Stimulated activated naive CD8-positive, alpha-beta T cell treated with anti-CD3 and anti-CD28 coated beads, Interleukin-15, amount 100 ng/mL, for 72 hours (primary cell): ENCODE results near the gene KCNG2.

Experiments
- ATAC-seq: fragments of 150-1000 bp; cut with Tn5 transposase; 2 replicates; pipeline ENCODE4 v1.10.0; 2021; ENCODE audit warnings: mild to moderate bottlenecking, moderate library complexity
- DNase-seq, 2 donors: peaks; one replicate each; pipeline ENCODE4 v3.0.0; 2021 to 2022
- H3K27ac Mint-ChIP-seq, 2 donors: one replicate each; pipeline ENCODE4 v1.8.0; 2022; ENCODE audit warnings: mild to moderate bottlenecking in 2 of 2, mixed read lengths in 2 of 2, moderate library complexity in 2 of 2
- H3K27me3 Mint-ChIP-seq: one replicate; pipeline ENCODE4 v1.8.0; 2022; ENCODE audit warnings: mixed read lengths
- H3K4me1 Mint-ChIP-seq: one replicate; pipeline ENCODE4 v1.8.0; 2022; ENCODE audit warnings: mild to moderate bottlenecking, mixed read lengths
- H3K4me3 Mint-ChIP-seq, 2 donors: one replicate each; pipeline ENCODE4 v1.8.0; 2022; ENCODE audit warnings: mild to moderate bottlenecking in 2 of 2, mixed read lengths in 2 of 2, moderate library complexity in 1 of 2
- H3K9me3 Mint-ChIP-seq, 2 donors: one replicate each; pipeline ENCODE4 v1.8.0; 2022; ENCODE audit warnings: mixed read lengths in 2 of 2

KCNG2 gene

DNA sequence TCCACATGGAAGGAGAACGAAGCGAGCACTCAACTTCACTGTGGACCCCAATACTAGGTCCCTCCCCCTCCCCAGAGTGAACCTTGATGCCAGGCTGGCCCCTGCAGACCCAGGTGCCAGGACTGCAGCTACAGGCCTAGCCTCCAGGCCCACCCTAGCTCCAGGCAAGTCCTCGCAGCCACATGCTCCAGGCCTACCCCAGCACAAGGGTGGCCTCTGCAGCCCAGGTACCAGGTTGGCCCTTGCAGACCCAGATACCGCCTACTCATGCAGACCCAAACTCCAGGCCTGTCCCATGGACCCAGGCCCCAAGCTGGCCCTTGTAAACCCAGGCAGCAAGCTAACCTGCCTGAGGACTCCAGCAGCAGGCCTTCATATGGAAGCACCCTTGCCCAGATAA lies 44.2 kb downstream of the KCNG2 start:
- H3K9me3 Mint-ChIP-seq = peaks cover 7 to 12% of the 10 kb centered on the region in 2 donors
- no peak overlapping the region for H3K27ac Mint-ChIP-seq
- H3K27me3 Mint-ChIP-seq = peaks cover 11% of the 10 kb centered on the region
- ATAC-seq = no peak
- H3K4me1 Mint-ChIP-seq = peaks cover 11% of the 10 kb centered on the region
- DNase-seq = no peak
- no peak overlapping the region for H3K4me3 Mint-ChIP-seq

DNA sequence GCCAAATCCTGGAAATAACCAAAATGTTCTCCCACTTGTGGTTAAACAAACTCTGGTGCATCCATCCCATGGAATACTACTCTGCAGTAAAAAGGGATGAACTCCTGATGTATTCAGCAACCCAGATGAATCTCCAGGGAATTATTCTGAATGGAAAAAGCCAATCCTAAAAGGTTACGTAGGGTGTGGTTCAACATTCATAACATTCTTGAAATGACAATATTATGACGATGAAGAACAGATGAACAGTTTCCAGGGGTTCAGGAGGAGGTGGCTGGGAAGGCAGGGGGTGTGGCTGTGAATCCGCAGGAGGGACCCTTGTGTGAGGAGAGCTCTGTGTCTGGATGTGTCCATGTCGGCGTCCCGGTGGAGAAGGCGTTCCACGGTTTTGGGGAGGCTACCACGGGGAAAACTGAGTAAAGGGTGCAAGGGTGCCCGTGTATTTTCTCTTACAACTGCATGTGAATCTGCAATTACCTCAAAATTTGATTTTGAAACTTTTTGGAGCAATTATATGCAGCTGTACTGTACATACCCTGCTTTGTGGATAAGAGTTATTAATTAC lies 47.3 kb downstream of the KCNG2 start:
- ATAC-seq (no peak), DNase-seq (no peak)
- Mint-ChIP-seq H3K4me1 (peaks cover 11% of the 10 kb centered on the region), H3K27ac (peak overlapping the region in 1 of 2 donors; percentile 68), H3K4me3 (no peak overlapping the region), H3K27me3 (no peaks in the 10 kb centered on the region), H3K9me3 (peaks cover 7 to 12% of the 10 kb centered on the region in 2 donors)

DNA sequence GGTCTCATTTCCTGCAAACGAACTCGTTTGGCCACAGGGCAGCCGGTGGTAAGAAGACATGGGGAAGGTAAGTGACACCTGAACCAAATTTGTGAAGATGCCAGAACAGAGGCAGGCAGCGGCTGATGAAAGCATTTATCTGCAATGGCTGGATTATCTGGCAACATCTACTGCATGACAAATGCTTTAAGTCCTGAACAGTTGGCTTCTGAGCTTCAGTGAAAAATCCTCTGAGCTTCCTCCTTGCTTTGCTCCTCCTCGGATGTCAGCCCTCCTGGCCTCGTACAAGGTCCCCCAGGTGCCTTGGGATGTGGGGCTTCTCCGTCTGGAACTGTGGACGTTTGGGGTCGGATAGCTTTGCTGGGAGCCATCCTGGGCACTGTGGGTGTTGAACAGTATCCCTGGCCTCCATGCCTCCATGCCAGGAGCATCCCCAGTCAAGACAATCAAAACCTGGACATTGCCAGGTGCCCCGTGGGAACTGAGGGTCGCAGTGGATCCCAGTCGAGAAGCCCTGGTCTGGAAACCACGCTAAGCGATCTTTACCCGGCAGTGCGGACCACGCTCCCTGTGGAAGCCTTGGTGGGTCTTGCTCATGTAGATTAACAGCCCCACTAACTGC lies 49.3 kb downstream of the KCNG2 start:
- ATAC-seq = no peak
- Mint-ChIP-seq H3K4me1 (peaks cover 11% of the 10 kb centered on the region), H3K27ac (no peak overlapping the region), H3K9me3 (peaks cover 6 to 7% of the 10 kb centered on the region in 2 donors), H3K27me3 (no peaks in the 10 kb centered on the region), H3K4me3 (no peak overlapping the region)
- DNase-seq = no peak

DNA sequence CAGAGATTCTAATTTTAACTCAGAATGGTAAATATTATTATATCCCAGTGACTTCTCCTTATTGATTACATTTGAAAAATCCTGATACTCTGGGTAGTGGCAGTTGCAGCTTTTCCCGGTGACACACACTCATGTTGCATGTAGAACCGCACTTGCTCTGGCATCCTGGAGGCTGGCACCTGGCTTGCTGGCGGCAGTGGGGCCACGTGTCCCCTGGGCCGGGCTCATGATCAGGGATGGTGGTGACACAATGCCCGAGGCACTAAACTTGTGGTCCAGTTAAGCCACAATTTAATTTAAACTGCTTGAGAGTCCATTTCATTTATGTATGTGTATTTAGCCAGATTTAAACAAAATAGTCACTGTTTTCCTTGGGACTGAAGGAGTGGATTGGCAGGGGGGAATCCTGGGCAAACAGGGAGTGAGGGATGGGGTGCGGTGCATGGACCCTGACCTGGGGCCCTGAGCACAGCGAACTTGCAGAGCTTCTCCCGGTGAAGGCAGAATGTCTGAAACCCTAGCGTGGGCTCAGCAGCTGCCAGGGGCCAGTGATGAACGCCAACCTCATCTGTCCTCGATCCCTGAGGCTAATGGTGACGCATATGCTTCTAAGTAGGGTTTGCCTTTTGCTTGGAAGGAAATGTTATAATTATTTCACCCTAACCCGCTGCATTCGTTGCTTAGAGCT lies 50.0 kb downstream of the KCNG2 start:
- no peak for ATAC-seq
- no peak overlapping the region for H3K4me3 Mint-ChIP-seq
- H3K27ac Mint-ChIP-seq = no peak overlapping the region
- DNase-seq = no peak
- H3K27me3 Mint-ChIP-seq = no peaks in the 10 kb centered on the region
- peaks cover 11% of the 10 kb centered on the region for H3K4me1 Mint-ChIP-seq
- H3K9me3 Mint-ChIP-seq = peaks cover under 1 to 1% of the 10 kb centered on the region in 2 donors

DNA sequence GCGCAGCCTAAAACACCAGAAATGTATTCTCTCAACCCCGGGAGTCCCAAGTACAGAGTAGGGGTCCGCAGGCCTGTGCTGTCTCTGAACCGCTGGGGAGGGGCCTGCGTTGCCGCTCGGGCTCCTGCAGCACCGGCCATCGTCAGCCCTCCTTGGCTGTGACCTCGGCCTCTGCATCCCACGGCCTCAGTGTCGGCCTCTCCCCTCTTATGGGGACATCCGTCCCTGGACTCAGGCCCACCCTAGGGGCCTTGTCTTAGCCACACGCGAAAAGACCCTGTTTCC lies 50.5 kb downstream of the KCNG2 start:
- no peaks in the 10 kb centered on the region for H3K9me3 Mint-ChIP-seq
- H3K4me3 Mint-ChIP-seq = no peak overlapping the region
- peaks cover 11% of the 10 kb centered on the region for H3K4me1 Mint-ChIP-seq
- DNase-seq (no peak), ATAC-seq (no peak)
- no peak overlapping the region for H3K27ac Mint-ChIP-seq
- peaks cover 4% of the 10 kb centered on the region for H3K27me3 Mint-ChIP-seq

DNA sequence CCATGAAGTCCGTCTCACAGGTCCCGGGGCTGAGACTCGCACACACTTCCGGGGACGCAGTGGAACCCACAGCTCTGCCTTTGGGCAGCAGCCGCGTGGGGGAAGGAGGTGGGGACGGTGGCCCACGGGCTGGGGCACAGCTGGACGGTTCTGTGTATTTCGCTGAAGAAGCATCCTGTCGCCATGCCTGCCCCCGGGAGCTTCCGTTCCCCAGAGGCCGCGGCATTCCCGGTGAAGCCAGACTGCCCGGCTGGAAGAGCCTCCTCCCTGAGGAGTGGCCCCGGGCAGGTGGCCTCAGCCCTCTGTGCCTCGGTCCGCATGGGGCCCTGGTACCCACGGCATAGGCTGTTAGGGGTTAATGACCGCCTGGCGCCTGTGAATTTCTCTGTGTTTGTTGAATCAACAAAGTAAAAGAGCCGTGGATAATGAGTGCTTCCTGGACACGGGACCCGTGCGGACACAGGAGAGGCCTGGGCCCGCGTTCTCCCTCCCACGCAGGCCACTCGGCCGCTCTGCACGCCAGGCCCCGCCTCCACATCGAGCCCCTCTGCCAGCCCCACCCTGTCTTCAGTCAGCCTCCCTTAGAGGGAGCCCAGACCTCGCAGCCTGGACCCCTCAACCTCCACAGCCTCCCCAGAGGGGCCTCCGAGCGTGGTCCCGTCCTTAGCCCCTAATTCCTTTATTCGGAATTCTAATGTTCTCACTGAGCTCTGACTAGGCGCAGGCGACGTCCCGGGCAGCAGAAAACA lies 51.0 kb downstream of the KCNG2 start:
- ATAC-seq (peak; percentile 33), DNase-seq (no peak)
- Mint-ChIP-seq H3K27me3 (peaks cover 6% of the 10 kb centered on the region), H3K4me3 (no peak overlapping the region), H3K27ac (no peak overlapping the region), H3K4me1 (peaks cover 6% of the 10 kb centered on the region), H3K9me3 (no peaks in the 10 kb centered on the region)

DNA sequence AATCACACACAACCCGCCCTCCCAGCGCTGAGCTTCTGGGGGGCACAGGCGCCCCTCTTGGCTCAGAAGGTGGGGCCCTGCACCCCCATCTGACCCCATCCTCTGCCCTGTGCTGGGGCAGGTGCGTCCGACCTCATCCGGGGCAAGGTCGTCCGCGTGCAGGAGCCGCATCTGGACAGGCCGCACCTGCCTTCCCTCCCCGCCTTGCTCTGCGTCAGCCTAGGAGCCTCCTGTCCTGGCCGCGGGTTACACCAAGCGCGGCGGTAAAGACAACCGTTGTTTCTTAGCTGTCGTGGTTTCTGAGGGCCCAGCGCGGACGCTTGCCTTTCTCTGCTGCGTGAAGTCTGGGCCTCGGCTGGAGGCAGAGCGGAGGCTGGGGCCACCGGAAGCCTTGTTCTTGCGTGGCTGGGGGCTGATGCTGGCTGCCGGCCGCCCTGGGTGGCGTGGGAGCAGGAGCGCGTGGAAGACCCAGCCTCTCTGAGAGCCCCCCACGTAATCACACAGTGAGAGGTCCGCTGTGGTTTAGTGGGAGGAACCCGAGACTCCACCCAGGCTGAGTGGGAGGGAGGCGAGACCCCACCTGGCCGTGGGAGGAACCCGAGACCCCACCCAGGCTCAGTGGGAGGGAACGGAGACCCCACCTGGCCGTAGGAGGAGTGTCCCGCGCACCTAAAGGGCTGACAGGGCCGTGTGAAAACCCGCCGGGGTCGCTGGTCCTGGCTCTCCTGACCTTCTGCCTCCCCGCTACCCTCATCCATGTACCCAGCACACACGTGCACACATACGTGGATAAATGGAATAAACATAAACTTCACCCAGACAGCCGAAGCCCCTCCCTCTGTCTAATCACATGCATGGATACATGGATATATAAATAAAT lies 51.8 kb downstream of the KCNG2 start:
- DNase-seq (no peak), ATAC-seq (peak; percentile 57)
- H3K4me1 Mint-ChIP-seq = no peaks in the 10 kb centered on the region
- peaks cover 6% of the 10 kb centered on the region for H3K27me3 Mint-ChIP-seq
- no peak overlapping the region for H3K27ac Mint-ChIP-seq
- H3K9me3 Mint-ChIP-seq = no peaks in the 10 kb centered on the region
- no peak overlapping the region for H3K4me3 Mint-ChIP-seq

DNA sequence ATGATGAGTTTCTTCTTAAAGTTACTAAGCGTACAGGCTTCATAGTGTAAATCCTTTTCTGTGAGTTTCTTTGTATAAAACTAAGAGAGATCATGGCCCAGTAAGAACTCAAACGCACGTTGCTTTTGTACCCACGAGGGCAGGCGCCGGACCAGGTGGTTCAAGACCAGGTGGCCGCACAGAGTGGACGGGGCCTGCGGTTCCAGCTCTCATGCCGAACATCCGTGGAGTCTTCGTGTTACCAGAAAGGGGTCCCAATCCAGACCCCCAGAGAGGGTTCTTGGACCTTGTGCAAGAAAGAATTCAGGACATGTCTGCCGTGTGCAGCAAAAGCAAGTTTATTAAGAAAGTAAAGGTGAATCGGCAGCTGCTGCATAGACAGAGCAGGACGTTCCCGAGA lies 53.0 kb downstream of the KCNG2 start:
- Mint-ChIP-seq H3K4me1 (no peaks in the 10 kb centered on the region), H3K9me3 (no peaks in the 10 kb centered on the region), H3K27ac (no peak overlapping the region), H3K4me3 (no peak overlapping the region), H3K27me3 (peaks cover 6% of the 10 kb centered on the region)
- no peak for DNase-seq
- ATAC-seq = no peak

DNA sequence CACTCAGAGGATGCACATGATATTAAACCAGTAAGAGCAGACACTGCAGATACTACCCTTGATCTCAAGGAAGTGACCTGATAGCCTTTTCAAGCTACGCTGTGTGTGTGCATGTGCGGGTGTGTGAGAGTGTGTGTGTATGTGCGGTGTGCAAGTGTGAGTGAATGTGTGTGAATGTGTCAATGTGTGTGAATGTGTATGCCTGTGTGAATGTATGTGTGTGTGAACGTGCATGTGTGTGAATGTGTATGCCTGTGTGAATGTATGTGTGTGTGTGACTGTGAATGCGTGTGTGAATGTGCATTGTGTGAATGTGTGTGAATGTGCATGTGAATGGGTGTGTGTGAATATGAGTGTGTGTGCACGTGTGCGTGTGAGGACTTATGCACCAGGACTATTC lies 53.8 kb downstream of the KCNG2 start:
- no peak for DNase-seq
- H3K27me3 Mint-ChIP-seq = peaks cover 6% of the 10 kb centered on the region
- H3K27ac Mint-ChIP-seq = no peak overlapping the region
- no peaks in the 10 kb centered on the region for H3K4me1 Mint-ChIP-seq
- no peak for ATAC-seq
- H3K4me3 Mint-ChIP-seq = no peak overlapping the region
- no peaks in the 10 kb centered on the region for H3K9me3 Mint-ChIP-seq

DNA sequence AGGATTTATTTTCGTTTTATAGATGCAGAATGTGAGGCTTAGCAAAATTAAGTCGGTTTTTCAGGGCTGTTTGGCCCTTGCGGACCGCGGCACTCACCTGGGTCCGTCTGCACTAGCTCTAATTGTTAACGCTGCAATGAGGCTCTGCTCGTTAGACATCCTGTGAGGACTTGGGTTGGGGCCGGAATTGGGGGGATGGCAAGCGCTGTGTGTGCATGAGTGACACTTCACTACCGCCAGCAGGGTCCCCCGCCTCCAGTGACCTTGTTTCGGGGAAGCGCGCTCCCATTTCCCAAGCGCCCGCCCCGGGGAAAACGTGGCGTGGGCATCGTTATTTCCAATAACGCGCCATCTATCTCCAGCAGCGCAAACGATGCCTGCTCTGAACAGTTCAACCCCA lies 54.2 kb downstream of the KCNG2 start:
- peaks cover 6% of the 10 kb centered on the region for H3K27me3 Mint-ChIP-seq

DNA sequence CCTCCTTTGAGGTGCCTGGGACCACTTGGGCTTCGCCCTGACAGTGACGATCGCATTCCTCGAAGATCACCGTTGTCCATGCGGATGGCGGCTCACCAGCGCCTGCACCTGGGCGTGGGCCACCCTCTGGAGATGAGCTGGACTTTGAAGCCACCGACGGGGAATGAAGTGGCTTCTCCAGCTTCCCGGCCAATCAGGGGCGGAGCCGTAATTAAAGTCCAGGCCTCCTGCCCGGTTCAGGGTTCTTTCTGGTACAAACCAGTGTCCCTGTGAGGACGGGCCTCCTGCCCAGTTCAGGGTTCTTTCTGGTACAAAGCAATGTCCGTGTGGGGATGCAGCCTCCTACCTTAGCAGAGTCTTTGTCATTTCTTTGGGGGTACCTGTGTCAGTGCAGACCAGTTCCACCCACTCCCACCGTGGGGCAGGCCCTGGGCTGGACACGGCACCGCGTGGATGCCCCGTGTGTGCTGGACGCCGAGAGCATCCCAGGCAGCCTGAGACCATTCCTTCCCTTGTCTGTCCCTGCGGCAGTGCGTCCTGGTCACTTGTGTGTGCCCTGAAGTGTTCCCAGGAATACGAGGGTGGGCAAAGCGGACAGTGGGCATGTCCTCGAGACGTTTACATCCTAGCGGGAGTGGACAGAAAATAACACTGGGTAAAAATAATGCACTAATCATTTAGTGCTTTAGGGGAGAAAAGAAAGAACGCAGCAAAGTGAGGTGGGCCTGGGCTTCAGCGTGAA lies 55.0 kb downstream of the KCNG2 start:
- Mint-ChIP-seq H3K4me1 (peaks cover 8% of the 10 kb centered on the region), H3K4me3 (no peak overlapping the region), H3K27ac (no peak overlapping the region), H3K9me3 (no peaks in the 10 kb centered on the region), H3K27me3 (peaks cover 14% of the 10 kb centered on the region)
- no peak for ATAC-seq
- no peak for DNase-seq

More for the DNA sequence above, 54.2 kb downstream of the KCNG2 start:
- Mint-ChIP-seq H3K4me1 (peaks cover under 1% of the 10 kb centered on the region), H3K27ac (no peak overlapping the region), H3K9me3 (no peaks in the 10 kb centered on the region), H3K4me3 (no peak overlapping the region)
- no peak for ATAC-seq
- no peak for DNase-seq

DNA sequence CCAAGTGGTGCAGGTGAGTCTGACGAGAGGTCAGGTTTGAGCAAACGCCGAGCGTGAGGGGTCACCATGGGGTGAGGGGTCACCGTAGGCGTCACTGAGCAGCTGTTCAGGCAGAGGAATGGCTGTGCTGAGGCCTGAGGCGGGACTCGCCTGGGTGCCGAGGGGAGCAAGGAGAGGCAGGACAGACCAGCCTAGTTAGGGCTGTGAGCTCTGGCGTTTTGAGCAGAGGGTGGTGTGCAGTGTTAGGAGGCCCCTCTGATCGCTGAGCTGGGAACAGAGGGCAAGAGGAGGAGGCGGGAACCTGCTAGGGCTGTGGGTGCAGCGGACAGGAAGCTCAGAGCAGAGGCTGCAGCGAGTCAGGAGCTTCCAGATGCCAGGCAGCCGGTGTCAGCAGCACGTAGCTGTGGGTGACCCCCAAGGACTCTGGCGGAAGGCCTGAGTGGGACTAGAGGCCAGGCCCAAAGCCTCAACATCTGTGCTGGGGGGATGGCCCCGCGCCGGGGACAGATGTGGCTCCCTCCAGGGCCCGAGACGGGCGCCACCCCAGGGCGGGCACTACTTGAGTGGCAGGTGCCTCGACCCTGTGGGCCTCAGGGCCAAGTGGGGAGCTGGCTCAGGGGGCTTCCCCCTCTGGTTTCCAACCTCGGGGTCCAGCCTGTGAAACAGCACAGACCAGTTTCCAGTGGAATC lies 55.7 kb downstream of the KCNG2 start:
- Mint-ChIP-seq H3K4me3 (no peak overlapping the region), H3K9me3 (no peaks in the 10 kb centered on the region), H3K4me1 (peaks cover 8% of the 10 kb centered on the region), H3K27me3 (peaks cover 14% of the 10 kb centered on the region), H3K27ac (no peak overlapping the region)
- DNase-seq = no peak
- peak; percentile 29 for ATAC-seq

DNA sequence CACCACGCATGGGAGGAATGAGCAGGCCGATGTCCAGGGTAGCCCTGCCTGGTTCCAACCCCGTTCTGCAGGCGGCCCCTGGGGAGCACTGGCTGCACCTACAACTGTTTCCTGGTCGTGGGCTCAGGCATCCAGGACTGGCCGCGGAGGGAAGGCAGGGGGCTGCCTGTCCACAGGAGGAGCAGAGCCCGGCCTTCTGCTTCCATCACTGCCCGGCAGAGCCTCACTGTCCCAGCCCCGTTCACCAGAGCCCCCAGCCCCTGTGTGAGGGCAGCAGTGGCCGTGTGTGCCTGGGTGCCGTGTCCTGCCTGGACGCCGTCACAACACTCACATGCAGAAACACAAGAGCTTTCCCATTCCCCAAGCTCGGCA lies 56.2 kb downstream of the KCNG2 start:
- no peak overlapping the region for H3K4me3 Mint-ChIP-seq
- H3K4me1 Mint-ChIP-seq = peaks cover 8% of the 10 kb centered on the region
- H3K9me3 Mint-ChIP-seq = no peaks in the 10 kb centered on the region
- no peak overlapping the region for H3K27ac Mint-ChIP-seq
- H3K27me3 Mint-ChIP-seq = peaks cover 19% of the 10 kb centered on the region
- DNase-seq (no peak), ATAC-seq (no peak)

DNA sequence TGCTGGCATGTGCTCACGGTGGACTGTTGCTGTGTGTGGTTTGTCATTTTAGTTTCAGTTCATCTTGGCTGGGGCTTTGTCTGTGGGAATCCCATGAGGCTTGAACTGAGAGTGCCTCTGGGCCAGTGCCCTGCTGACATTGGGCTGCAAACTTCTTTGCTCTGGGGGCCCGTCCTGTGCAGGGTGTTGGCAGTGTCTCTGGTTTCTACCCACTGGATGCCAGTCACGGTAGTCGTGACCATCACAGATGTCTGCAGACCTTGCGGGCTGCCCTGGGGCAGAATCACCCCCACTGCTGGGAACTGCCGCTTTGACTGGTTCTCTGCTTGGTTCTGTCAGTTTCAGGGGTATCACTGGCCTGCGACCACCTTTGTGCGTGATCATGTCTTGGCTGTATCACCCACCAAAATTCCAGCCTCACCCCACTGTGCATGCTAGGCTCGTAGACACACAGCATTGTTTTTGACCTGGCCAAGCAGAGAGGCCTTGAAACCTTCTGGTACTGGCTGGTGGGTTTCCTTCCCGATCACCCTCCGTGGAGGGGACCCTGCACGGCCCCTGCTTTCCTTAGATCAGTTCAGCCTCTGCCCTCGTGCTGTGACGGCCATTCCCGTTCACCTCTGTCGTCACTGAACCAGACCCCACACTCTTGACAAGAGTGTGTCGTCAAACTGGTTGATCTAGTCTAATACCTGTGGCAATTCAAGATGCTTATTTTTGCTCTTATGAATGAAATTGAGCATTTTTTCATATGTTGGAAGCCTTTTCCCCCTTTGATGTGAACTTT lies 57.6 kb downstream of the KCNG2 start:
- Mint-ChIP-seq H3K4me3 (no peak overlapping the region), H3K9me3 (no peaks in the 10 kb centered on the region), H3K27ac (no peak overlapping the region), H3K27me3 (peaks cover 22% of the 10 kb centered on the region), H3K4me1 (peaks cover 8% of the 10 kb centered on the region)
- DNase-seq (no peak), ATAC-seq (no peak)
